Stimulated activated naive CD8-positive, alpha-beta T cell treated with anti-CD3 and anti-CD28 coated beads, Interleukin-15, Interleukin-2, amounts not matched to agents 100 ng/mL and 50 ng/mL, for 24 hours (primary cell): ENCODE results near the gene OR2A12.

ENCODE experiments used
- H3K27ac Mint-ChIP-seq: one replicate; pipeline ENCODE4 v1.8.0; 2021; ENCODE audit warnings: mild to moderate bottlenecking, mixed read lengths
- H3K27me3 Mint-ChIP-seq: one replicate; pipeline ENCODE4 v1.8.0; 2021; ENCODE audit warnings: mixed read lengths
- H3K36me3 Mint-ChIP-seq: one replicate; pipeline ENCODE4 v1.8.0; 2021; ENCODE audit warnings: low read depth, mixed read lengths
- H3K4me1 Mint-ChIP-seq: one replicate; pipeline ENCODE4 v1.8.0; 2021; ENCODE audit warnings: low read depth, mixed read lengths
- H3K4me3 Mint-ChIP-seq: one replicate; pipeline ENCODE4 v1.8.0; 2021; ENCODE audit warnings: mild to moderate bottlenecking, mixed read lengths
- H3K9me3 Mint-ChIP-seq: one replicate; pipeline ENCODE4 v1.8.0; 2021; ENCODE audit warnings: mixed read lengths

OR2A12 gene

DNA sequence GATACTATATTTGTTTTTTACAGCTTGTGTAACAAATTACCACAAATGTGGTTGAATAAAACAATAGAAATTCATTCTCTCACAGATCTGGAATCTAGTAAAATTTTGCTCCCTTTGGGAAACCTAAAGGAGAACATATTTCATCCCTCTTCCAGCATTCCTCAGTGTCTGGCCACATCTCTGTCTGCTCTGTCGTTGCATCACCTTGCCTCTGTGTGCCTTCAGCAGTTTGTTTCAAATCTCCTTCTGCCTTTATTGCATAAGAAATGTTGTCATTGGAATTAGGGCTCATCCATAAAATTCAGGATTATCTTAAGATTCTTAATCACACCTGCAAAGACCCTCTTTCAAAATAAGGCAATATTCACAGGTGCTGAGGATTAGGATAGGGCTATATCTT lies 51.4 kb downstream of the OR2A12 start:
- Mint-ChIP-seq H3K4me3 (no peak overlapping the region), H3K27me3 (peaks cover 6% of the 10 kb centered on the region), H3K27ac (no peak overlapping the region), H3K4me1 (no peaks in the 10 kb centered on the region), H3K36me3 (no peaks in the 10 kb centered on the region), H3K9me3 (peaks cover 4% of the 10 kb centered on the region)

DNA sequence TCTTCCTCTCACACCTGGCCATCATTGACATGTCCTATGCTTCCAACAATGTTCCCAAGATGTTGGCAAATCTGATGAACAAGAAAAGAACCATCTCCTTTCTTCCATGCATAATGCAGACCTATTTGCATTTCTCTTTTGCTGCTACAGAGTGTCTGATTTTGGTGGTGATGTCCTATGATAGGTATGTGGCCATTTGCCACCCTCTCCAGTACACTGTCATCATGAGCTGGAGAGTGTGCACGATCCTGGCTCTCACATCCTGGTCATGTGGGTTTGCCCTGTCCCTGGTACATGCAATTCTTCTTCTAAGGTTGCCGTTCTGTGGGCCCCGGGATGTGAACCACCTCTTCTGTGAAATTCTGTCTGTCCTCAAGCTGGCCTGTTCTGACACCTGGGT lies 56.1 kb downstream of the OR2A12 start:
- H3K9me3 Mint-ChIP-seq: peaks cover 11% of the 10 kb centered on the region
- H3K27ac Mint-ChIP-seq: no peak overlapping the region
- peaks cover 6% of the 10 kb centered on the region for H3K27me3 Mint-ChIP-seq
- no peaks in the 10 kb centered on the region for H3K4me1 Mint-ChIP-seq
- no peak overlapping the region for H3K4me3 Mint-ChIP-seq
- H3K36me3 Mint-ChIP-seq: no peaks in the 10 kb centered on the region

DNA sequence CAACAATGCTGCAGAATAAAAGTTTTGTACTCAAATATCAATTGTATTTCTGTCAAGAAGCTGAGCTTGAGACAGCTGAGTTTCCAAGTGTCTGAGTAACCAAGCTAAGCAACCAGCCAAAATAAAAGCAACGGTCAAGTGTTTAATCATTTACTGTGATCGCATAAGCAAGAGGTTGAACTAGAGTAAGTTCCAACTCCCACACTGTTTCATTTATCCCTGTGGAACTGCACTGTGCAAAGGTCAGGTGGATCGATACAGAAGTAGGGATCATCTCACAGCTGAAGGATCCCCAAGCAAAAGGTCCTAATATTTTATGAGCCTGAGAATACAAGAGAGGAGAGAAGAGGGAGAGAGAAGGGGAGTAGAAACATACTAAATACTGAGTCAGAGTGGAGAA lies 58.3 kb downstream of the OR2A12 start:
- Mint-ChIP-seq H3K27ac (no peak overlapping the region), H3K4me3 (no peak overlapping the region), H3K4me1 (no peaks in the 10 kb centered on the region), H3K9me3 (peaks cover 28% of the 10 kb centered on the region), H3K36me3 (peaks cover 10% of the 10 kb centered on the region), H3K27me3 (peaks cover 9% of the 10 kb centered on the region)

DNA sequence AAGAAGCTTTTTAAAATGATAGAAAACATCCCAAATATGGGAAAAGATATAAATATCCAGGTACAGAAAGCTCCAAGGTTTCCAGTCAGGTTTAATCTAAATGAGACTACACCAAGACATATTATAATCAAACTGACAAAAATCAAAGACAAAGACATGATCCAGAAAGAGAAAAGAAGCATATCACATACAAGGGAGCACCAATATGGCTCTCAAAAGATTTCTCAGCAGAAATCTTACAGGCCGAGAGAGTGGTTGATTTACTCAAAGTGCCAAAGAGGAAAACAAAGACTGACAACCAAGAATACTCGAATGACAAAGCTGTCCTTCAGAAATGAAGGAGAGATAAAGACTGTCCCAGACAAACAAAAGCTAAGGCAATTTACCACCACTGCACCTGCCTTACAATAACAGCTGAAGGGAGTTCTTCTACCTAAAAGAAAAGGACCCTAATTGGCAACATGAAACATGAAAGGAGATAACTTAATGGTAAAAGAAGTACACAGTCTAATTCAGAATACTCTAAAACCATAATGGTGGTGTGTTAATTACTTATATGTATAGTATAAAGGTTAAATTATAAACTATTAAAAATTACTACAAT lies 62.2 kb downstream of the OR2A12 start:
- Mint-ChIP-seq H3K9me3 (peaks cover 25% of the 10 kb centered on the region), H3K36me3 (peaks cover 10% of the 10 kb centered on the region), H3K4me1 (no peaks in the 10 kb centered on the region), H3K4me3 (no peak overlapping the region), H3K27ac (no peak overlapping the region), H3K27me3 (peaks cover 19% of the 10 kb centered on the region)
